SKM-1 treated with dmso at 0.1 percent for 144 hours (cell line): ENCODE measurements around the gene PRMT5.

ENCODE experiments used
- DNase-seq: peaks from one replicate; lab custom pipeline; 2025; ENCODE audit not compliant: unreplicated experiment; lab: John Stamatoyannopoulos, UW

Gene PRMT5

GRCh38 chr14:22898302-22899090, 30.7 kb downstream of the PRMT5 start:
- DNase-seq = no peak

DNA sequence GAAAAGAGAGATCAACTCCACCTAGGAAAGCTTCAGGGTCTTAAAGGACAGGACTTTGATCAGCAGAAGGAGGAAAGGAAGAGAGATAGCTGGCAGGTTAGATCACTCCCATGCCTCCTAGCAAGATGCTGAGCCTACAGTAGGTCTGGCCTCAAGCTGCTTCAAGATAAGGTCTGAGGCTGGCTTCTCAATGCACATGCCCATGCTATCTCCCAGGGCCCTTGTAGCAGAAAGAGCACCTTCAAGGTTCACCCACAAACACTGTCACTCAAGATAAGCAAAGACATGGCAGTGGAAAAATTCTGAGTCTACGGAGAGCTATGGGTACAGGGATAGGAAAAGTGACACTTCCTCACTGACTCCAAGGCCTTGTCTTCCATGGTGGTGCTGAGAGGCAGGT, 31.8 kb downstream of the PRMT5 start:
- DNase-seq = no peak

- no peak for DNase-seq
These were observed 32.4 kb downstream of the PRMT5 start for GRCh38 chr14:22896760-22897159.

DNA sequence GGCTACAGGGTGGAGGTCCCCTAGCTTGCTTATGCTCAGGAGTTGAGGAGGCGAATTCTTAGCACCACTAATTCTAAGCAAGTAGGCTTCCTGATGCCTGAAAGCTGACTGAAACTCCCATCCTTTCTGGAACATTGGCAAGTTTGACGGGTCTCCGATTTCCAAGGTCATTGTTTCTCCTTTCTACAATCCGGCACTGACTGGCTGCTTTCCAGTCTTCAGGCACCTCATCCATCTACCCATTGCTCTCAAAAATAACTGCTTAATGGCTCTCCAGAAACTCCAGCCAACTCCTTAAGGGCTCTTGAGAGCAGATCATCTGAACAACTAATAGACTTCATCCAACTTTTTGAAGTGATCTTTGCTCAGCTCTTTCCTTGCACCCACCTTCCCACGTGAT, 32.8 kb downstream of the PRMT5 start:
- DNase-seq = no peak

DNA sequence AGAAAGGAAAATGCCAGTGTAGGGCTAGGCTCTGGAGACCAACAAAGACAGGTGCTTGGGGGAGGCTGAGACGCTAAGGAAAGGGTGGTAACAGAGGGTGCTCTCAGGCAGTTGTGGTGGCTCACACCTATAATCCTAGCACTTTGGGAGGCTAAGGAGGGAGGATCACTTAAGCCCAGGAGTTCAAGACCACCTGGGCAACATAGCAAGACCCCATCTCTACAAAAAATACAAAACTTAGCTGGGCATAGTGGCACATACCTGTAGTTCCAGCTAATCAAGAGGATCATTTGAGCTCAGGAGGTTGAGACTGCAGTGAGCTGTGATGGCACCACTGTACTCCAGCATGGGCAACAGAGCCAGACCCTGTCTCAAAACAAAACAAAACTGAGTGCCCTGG, 33.8 kb downstream of the PRMT5 start:
- DNase-seq = no peak

DNA sequence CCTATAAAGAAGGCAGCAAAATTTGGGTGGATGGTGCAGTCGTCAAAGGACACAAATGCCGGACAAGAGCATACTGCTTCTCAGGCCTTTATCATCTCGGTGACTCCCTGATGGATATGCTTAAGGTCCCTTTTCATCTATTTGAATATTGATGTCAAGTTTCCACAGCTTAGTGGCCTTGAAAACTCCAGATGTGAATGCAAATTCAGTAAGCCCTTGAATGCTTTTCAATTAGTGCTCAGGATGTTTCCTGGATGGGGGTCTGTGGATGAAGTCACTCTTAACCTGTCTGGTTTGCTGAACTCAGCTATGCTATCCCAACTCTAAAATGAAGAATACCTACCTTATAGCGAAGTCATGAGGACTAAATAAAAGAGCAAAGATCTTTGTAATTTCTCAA, 35.5 kb downstream of the PRMT5 start:
- no peak for DNase-seq

DNA sequence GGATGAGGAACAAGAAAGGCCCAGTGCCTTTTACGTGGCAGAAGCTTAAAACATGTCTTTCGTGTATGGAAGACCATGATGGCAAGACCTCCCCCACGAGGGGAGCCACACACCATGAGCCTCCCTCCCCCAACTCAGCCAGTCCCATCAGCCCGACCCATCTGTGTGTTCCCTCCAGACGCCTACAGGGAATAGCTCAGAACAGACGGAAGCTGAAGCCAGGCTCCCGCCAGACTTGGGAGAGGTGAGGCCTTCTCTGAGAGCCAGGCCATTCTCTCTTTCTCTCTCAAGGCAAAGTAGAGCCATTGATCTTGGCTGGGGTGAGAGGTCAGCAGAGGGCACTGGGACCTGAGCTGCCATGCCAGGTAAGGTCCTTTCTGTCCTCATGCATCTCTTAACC, 36.7 kb downstream of the PRMT5 start:
- DNase-seq = no peak

- no peak for DNase-seq
These were observed 38.8 kb downstream of the PRMT5 start for GRCh38 chr14:22890416-22890815.

- DNase-seq = no peak
These were observed 40.5 kb downstream of the PRMT5 start for GRCh38 chr14:22888662-22889061.

- no peak for DNase-seq
These were observed 41.2 kb downstream of the PRMT5 start for GRCh38 chr14:22887990-22888378.

- no peak for DNase-seq
These were observed 41.8 kb downstream of the PRMT5 start for GRCh38 chr14:22887260-22887989.

DNA sequence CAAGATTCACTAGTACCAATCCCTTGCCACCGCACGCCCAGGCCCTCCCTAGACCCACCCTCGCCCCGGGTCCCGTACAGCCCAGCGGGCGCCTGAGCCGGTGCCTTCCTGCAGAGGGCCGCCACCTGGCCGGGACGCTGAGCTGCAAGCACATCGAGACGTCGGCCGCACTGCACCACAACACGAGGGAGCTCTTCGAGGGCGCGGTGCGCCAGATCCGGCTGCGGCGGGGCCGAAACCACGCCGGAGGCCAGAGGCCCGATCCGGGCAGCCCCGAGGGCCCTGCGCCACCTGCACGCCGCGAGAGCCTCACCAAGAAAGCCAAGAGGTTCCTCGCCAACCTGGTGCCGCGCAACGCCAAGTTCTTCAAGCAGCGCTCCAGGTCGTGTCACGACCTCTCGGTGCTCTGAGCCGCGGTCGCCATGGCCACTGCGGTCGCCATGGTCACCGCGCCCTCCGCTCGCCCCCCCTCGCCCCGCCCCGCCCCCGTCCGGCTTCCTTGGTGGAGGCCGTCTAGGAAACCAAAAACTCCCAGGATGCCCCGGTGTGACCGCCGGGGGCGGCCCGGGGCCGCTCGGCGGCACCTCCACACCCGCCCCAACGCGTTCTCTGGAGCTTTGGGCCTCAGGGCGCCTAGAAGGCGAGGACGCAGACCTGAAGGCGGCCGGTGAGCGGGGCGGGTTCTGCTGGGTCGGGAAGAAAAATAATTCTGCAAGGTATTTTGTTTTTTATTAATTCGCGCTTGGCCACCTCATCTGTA, 42.5 kb downstream of the PRMT5 start:
- no peak for DNase-seq

- DNase-seq = no peak
These were observed 43.2 kb downstream of the PRMT5 start for GRCh38 chr14:22885975-22886374.

- DNase-seq = no peak
These were observed 44.2 kb downstream of the PRMT5 start for GRCh38 chr14:22884738-22885523.

- DNase-seq = no peak
These were observed 45.0 kb downstream of the PRMT5 start for GRCh38 chr14:22884076-22884737.

DNA sequence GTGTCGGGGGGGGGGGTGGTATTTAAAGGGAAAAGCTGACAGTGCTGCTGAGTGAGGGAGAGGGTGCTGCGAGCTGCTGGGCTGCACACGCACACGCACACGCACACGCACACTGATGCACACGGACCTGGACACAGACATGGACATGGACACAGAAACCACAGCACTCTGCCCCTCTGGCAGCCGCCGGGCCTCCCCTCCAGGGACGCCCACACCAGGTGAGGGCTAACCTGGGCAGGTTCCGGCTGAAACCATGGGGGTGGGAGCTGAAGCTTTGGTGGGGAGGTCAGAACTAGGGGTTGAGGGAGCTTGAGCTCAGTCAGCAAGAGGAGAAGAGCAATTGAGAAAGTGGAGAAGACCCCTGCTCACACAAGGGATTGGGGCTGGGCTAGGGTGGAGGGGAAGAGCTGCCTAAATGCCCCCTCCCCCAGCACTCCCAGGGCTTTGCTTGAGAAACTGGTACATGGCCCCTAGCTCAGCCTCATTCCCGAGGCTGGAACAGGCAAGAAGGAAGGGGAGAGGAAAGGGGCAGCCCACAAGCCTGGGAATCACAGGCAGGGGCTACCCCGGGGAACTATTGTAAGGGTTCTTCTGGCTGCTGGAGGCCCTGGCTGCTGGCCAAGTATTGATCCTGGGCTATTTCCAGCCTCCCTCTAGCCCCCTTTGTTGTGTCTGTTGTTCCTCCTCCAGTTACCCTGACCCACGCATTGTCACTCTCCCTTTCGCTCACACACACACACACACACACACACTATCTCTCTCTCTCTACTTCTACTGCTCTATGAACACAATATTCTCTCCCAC, 45.8 kb downstream of the PRMT5 start, which contains the start of gene REM2:
TSS of gene REM2 (plus strand) at position 50 of the 804 bp plus-strand sequence. CDS start at position 116, 66 bp downstream.
- DNase-seq = no peak

DNA sequence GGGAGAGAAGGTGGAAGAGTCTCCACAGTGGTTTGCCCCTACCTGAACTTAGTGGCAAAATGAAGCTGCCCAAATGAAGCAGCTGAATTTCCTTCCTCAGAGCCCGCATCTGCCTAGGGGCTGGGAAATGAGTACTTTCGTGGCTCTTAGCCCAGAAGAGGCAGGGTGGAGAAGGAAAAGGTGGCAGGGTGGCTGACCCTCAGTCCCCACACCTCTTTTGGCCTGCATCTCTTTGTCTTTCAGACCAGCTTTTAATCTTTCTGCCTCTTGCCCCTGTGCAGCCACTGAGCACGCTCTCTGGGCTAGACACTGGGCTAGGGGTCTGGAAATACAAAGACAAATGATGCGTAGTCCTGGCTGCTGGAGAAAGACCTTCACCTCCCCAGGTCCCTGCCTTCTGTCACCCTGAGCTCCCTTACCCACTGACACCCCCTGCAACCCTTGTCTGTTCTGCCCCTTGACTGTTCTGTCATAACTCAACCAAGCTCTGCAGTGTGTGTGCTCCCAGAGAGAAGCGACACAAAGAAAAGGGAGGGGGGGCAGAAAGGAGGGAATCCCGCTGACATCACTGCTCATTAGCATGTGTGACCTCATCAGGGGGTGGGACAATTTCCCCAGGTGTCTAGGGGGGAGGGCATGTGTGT, 46.5 kb downstream of the PRMT5 start:
- no peak for DNase-seq

- DNase-seq = no peak
These were observed 47.1 kb downstream of the PRMT5 start for GRCh38 chr14:22882064-22882463.
